ENCODE data around the gene DCLRE1B.

DCLRE1B gene

GRCh38 chr1:113904674-113905434, at the start of gene DCLRE1B, which contains the start of gene AP4B1:
DCLRE1B (plus strand) TSS chr1:113905326; CDS start chr1:113905587, 261 bp downstream.
AP4B1 (minus strand) TSS chr1:113904799; CDS start chr1:113904717, 82 bp downstream.
- peak; percentile 54 for TF ChIP-seq CTCF (conservative IDR thresholded peaks at IDR 0.05; ENCODE audit: control insufficient read depth, insufficient read depth, low read depth, low read length)
- peak; percentile 100 for DNase-seq (ENCODE audit: low read depth)
- H3K4me3 ChIP-seq (ENCODE audit: control insufficient read depth, low read depth, low read length): peak within 1 kb of the TSS; percentile 81

- no peak overlapping the region for H3K4me3 ChIP-seq (ENCODE audit: control insufficient read depth, low read depth, low read length)
- TF ChIP-seq CTCF (conservative IDR thresholded peaks at IDR 0.05; ENCODE audit: control insufficient read depth, insufficient read depth, low read depth, low read length): no peak
- no peak for DNase-seq (ENCODE audit: low read depth)
These were observed 49.3 kb upstream of the DCLRE1B start for GRCh38 chr1:113855630-113856400.

GRCh38 chr1:113856401-113856790, 48.7 kb upstream of the DCLRE1B start:
- H3K4me3 ChIP-seq (ENCODE audit: control insufficient read depth, low read depth, low read length): no peak overlapping the region
- no peak for DNase-seq (ENCODE audit: low read depth)
- TF ChIP-seq CTCF (conservative IDR thresholded peaks at IDR 0.05; ENCODE audit: control insufficient read depth, insufficient read depth, low read depth, low read length): no peak

GRCh38 chr1:113857776-113858175, 47.4 kb upstream of the DCLRE1B start:
- no peak for DNase-seq (ENCODE audit: low read depth)
- TF ChIP-seq CTCF (conservative IDR thresholded peaks at IDR 0.05; ENCODE audit: control insufficient read depth, insufficient read depth, low read depth, low read length): no peak

GRCh38 chr1:113858418-113858817, 46.7 kb upstream of the DCLRE1B start:
- H3K4me3 ChIP-seq (ENCODE audit: control insufficient read depth, low read depth, low read length): no peak overlapping the region
- no peak for TF ChIP-seq CTCF (conservative IDR thresholded peaks at IDR 0.05; ENCODE audit: control insufficient read depth, insufficient read depth, low read depth, low read length)
- no peak for DNase-seq (ENCODE audit: low read depth)

More at GRCh38 chr1:113857776-113858175, 47.4 kb upstream of the DCLRE1B start:
- no peak overlapping the region for H3K4me3 ChIP-seq (ENCODE audit: control insufficient read depth, low read depth, low read length)

- no peak for DNase-seq (ENCODE audit: low read depth)
- H3K4me3 ChIP-seq (ENCODE audit: control insufficient read depth, low read depth, low read length): no peak overlapping the region
- no peak for TF ChIP-seq CTCF (conservative IDR thresholded peaks at IDR 0.05; ENCODE audit: control insufficient read depth, insufficient read depth, low read depth, low read length)
These were observed 46.1 kb upstream of the DCLRE1B start for GRCh38 chr1:113858982-113859381.
